GM21515 (cell line): Measurements from ENCODE around the gene DTNBP1.

ENCODE experiments used
- ATAC-seq: cut with Tn5 transposase; IDR thresholded peaks from one replicate; pipeline ENCODE4 v1.9.1; 2021; ENCODE audit not compliant: unreplicated experiment

The DTNBP1 gene

DNA sequence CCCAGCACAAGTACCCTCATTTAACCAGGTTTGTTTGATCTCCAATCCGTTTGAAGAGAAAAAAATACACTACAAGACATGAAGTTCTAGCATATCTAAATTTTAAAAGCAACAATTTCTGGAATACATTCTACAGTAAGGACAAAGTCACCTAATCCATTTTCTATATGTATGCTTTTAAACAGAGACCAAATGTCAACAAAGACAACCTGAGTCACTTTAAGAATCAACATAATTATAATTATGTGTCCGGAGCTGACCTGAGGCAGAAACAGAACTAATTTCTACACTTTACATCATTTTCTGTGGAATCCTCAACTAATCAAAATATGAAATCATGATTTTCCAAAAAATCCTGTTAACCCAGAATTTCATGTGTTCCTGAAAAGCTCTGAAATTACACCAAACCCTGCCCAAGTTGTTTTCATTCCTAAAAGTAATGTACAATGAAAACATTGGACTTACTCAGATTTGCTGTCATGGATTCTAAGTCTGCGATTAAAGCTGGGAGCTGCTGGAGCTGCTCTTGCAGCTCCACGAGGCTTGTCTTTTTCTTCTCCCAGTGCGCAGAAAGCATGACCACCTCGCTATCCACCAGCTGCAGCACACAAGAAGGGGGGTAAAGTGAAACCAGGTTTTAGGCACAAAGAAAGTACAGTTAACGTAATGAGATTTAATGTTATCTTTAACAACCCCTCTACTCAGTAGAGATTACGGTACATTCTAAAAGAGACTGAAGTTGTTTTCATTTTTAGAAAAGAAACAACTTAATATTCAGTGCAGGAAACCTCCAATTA lies 35.8 kb downstream of the DTNBP1 start:
- ATAC-seq: no peak

DNA sequence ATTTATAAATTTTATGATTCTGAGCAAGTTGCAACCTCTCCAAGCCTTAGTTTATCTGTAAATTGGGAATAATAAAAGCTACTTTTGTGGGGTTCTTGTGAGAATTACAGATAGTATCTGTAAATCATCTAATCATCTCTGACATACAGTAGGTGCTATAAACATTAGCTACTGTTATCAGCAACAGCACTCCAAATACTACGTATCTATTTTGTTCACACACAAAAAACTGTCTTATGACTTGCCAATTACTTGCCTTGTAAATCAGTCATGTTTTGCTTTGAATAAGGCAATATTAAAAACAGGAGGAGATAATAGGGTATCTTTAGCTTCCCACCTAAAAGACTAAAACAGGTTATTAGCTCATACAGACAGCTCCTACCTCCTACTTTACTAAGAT lies 36.7 kb downstream of the DTNBP1 start:
- no peak for ATAC-seq

DNA sequence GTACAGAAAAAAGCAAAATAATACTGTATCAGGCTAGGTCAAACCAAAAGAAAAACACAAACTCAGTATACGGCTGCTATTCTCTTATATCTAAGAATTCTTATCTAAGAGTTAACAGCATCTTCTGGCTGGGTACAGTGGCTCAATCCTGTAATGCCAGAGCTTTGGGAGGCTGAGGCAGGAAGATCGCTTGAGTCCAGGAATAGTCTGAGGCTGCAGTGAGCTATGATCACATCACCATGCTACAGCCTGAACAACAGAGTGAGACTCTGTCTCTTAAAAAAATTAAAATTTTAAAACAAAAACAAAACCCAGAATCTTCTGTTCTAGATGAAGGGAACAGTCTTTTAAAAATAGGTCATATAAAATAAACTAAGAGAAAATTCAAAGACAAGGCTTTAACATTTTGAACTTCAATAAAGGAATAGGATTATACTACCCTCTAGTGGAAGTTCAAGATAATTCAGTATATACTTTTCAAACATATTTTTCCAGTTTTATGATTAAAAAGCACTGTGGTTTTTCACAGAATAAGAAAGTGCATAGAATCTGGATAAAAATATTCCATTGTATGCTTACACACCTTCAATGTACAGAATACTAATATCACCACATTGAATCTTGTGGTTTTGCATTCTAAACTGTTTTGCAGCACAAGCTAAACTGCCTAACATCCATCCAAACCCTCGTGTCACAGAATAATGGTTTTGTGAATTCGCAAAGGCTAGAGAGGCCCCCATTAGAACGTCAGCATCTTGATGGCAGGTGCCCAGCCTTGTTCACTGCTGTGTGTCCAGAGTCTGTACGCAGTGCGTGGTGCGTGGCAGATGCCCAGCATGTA lies 39.3 kb downstream of the DTNBP1 start:
- ATAC-seq: no peak

DNA sequence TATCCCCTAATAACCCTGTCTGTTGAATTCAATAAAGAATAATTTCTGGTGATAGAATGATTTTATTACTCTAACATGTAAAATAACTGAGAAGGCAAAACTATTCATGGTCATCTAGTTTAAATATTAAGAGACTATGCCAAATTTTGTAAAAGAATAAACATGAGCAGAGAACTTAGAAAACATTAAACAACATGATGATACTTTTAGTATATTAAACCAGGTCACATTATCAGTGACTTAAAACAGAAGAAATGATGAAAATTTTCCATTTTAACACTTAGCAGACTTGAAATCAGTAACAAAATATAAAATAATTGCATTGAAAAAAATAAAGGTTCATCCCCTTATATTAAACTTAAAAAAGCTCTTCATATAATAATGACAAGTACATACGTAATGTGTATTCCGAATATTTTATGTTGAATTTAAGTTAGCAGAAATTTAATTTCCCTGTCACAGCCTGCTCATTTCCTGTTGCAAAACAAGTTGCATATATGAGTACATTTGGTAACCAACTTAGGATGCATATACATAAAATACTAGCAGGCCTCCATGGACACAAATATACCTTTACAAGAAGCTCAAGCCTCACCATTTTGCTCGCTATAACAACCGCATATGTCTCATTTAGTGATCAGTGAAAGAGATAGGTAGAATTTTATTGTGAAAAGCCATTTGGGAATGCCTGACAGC lies 40.6 kb downstream of the DTNBP1 start:
- no peak for ATAC-seq

DNA sequence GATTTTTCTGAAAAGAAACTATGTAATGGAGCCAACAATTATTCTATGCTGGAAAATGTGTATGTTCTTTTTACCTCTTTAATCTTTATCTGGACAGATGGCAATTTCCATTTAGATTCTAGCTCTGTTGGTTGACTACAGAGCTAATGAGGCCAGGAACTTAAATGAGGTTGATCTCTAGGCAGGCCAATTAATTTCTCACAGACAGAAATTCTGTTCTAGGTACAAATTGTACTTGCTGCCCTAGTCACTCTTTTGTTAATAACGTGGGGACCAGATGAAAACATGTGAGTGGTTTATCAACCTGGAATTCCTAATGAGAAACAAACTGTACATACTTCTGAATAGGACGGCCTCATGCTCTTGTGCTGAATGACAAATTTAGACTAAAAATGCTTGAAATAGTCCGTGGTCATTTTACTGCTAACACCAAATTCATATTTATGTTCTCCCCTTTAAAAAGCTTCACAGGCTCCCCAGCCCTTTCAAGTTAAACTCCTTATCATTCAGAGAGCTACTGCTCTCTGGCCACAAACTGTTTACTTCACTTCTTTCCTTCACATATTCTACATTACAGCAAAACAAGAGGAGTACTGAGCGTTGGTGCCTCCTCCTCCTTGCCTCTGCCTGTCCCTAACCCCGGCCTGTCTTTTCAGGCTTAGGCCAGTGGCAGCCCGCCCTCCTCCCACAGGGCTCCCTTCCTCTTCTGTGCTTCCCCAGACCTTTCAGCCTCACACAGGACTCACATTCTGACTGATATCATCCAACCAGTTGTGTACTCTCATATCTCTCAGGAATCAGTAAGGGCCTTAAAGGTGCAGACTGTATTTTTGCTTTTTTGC lies 41.4 kb downstream of the DTNBP1 start:
- peak; percentile 82 for ATAC-seq

DNA sequence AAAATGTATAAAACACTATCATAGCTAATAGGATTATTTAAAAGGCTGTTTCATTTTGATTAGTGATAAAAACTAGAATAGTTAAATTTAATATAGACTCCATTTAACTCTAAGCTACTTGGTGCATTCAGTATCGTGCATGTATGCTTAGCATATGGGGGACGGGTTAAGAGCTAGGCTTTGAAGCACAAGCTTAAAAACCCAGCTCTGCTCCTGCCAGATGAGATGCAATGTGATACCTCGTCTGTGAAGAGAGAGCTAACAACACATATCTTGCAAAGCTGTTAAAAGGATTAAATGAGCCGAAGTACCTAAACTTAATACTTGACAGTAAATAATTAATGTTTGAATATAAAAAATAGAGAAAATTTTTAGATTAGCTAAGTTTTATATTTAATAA lies 42.2 kb downstream of the DTNBP1 start:
- ATAC-seq: no peak

DNA sequence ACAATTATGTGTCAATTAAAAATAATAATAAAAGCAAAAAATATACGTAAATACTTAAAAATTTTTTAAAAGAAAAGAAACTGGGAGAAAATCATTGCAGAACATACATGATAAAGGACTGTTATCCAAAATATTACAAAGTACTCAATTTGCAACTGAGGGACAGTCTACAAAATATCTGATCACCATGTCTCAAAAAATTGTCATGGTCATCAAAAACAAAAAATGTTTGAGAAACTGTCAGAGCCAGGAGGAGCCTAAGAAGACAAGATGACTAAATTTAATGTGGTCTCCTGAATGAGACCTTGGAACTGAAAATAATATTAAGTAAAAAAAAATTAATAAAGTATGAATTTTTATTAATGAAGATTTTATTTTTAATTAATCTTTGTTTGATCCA lies 43.5 kb downstream of the DTNBP1 start:
- no peak for ATAC-seq

DNA sequence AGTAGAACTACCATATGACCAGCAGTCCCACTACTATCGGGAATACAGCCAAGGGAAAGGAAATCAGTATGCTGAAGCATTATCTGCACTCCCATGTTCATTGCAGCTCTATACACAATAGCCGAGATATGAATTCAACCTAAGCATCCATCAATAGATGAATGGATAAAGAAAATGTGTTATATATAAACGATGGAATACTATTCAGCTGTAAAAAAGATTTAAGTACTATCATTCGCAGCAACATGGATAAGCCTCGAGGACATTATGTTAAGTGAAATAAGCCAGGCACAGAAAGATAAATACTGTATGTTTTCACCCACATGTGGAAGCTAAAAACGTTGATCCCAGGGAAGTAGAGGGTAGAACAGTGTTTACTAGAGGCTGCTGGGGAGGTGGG lies 44.1 kb downstream of the DTNBP1 start:
- ATAC-seq: no peak

DNA sequence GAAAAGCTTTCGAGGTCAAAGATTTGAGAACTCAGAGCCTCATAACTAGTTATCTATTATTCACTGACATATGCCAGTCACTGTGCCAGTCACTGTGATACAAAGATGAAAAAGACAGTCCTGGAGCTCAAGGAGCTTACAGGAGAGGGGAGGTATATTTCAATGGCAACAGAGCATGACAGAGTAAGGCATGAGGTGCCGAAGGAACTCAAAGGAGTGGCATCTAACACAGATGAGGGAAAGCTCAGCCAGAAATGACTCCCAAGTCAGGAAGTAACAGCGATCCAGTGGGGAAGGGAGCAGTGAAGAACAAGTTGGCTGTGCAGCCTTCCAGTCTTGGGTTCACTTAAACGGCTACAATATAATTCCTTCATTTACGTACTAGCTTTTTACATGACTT lies 46.6 kb downstream of the DTNBP1 start:
- no peak for ATAC-seq

DNA sequence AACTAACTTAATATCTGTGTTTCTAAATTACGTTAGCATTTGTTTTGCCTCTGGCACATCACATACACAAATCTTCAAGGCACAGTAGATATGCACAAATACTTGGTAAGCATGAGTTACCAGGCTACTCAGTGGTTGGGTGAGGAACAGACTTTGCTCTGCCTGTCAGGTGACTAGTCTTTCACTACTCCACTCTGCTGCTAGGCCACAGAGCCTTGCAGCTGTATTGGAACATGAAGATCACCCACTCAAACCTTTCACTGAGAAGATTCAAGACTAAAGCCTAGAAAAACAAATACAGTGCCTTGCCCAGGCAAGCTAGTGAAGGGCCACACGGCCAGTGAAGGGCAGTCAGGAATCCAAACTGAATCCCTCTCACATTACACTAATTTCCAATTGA lies 47.0 kb downstream of the DTNBP1 start:
- ATAC-seq: no peak

DNA sequence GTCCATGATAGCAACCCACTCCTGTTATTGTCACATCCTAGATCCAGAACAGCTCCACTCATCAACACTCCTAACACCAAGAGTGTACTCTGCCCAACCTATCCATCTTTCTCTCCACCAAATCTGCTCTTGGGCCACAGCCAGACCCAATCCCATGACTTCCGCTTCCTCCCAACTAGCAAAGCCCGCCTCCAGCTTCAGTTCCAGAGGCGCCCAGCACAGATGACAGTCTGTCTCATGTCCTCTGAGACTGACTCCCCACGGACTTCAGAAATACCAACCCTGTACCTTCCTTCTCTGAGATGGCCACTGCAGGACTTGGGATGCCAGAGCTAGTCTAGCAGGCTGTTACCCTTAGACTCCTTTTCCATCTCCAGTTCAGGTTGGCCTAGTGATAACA lies 48.6 kb downstream of the DTNBP1 start:
- ATAC-seq: no peak

DNA sequence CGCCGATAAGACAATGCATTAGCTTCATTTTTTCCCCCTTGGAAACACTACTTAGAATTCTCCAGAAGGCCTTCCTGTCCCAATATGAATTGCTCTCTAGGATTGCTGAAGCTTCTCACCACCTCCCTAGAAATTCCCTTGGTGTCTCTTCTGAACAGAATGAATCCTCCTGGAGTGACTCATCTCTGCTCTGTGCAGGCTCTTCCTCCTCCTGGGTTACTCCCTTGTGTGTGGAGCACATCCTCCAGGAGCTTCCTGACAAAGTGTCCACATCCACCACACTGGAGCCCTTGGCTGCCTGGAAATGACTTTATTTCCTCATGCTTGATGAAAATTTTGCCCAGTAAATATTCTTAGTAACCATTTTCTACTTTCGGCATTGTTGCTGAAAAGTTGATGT lies 54.4 kb downstream of the DTNBP1 start:
- ATAC-seq: no peak

DNA sequence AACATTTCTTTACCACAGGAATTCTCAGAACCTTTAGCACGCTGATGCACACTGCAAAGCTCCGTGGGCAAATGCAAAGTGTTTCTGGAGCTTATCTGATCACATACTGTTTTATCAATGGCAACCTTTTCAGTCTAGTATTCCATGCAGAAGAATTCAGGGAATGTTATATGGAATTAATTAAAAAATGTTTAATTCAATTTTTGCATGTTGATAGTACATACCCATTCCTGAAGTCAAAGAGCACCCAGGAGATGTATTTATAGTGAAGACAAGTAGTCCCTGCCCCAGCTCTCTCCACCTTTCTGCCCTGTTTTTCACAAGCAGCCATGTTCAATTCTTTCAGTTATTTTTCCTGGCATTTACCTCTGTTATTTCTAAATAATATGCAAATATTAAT lies 55.2 kb downstream of the DTNBP1 start:
- no peak for ATAC-seq

DNA sequence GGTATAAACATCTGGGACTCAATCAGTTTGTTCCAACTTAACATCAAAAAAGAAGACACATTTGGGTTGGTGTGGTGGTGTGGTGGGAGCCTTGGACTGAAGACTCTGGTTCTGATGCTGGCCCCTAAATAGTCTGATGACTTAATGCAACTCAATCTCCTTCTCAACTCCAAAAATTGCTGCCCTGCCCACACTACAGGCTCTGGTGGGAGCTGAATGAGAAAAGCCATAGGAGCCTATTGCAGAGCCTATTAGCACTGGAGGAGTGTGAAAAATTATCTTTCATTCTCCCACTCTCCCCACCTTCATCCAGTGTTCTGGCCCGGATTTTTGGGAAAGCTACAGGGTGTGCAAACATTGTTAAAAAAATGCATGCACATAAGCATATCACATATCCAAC lies 56.5 kb downstream of the DTNBP1 start:
- no peak for ATAC-seq

DNA sequence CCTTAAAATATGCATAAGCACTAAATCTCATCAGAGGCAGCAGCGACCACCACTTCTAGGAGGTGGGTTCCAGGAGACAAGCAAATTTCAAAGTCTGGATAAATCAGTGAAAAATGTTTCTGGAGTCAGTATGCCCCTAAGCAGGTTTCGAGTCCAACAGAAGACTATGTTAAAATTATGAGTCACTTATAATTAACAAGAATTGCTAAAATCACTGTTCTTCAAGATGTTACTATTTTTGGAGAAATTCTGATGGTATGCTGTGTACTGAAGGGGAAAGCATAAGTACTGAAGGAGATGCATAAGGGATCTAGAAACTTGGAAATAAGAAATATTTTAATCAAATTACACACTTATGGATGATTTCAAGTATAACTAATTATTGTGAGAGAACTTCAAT lies 58.0 kb downstream of the DTNBP1 start:
- ATAC-seq: no peak

DNA sequence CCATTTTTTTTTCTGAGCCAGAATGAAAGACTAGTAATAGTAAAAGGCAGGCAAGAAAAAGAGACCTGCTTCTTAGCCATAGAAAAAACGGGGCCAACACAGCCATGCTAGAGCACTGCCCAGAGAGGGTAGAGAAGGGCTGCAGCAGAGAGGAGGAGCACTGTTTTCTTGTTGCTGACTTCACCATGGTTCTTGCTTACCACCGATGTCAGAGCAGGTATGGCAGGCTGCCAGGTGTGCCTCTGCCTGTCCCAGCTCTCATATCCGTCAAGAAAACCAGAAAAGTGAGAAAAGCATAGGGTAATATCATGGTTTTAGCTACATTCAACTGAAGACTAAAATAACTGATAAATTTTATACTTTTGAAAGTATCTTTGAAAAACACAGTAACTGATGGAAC lies 60.7 kb downstream of the DTNBP1 start:
- ATAC-seq: no peak

DNA sequence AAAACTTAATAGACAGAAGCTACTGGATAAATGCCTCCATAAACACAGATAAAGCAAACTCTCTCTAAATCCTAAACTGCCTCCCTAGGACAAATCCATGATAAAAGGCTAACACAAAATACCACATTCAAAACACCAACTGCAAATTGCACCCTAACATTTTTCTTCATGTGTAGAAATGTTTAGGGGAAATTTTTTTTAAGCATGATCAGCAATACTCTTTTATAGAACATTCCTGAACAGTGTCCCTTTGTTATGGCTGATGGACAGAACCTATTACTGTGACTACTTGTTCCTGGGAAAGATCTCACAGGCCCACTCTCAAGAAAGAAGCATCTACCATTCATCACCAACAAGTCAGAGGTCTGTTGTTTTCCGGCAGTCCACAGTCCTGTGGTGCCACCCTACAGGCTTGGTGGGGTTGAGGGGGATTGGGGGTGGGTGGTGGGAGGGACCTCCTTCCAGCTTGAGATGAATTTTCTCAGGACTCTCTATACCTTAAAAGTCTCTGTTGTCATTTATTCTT lies 64.5 kb downstream of the DTNBP1 start:
- ATAC-seq: no peak

DNA sequence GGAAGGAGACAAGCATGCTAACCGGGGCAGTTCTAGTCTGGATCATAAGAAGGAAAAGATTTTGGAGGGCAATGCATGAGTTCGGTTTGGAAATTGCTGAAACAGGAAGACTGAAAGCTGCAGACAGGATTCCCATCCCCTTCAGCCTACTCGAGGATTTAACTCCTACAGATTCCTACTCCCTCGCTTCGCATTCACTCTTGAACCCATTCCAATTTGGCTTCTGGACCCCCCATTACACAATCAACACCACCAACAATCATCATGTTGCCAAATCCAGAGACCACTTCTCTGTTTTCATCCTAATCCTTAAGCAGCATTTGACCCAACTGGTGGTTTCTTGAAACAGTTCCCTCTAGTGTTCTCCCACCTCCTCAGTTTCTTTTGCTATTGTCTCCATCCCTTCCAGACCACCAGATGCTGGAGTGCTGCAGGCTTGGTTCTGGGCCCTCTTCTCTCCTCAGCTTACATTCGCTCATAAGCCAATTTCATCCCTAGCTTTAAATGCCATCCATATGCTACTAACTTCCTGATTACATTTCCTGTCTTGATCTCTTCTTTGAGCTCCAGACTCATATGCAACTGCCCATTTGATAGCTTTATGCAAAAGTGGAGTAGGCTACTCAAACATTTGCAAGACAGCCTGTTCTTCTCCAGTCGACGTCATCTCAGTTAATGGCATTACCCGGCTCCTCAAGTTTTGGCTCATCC lies 66.5 kb downstream of the DTNBP1 start:
- no peak for ATAC-seq

DNA sequence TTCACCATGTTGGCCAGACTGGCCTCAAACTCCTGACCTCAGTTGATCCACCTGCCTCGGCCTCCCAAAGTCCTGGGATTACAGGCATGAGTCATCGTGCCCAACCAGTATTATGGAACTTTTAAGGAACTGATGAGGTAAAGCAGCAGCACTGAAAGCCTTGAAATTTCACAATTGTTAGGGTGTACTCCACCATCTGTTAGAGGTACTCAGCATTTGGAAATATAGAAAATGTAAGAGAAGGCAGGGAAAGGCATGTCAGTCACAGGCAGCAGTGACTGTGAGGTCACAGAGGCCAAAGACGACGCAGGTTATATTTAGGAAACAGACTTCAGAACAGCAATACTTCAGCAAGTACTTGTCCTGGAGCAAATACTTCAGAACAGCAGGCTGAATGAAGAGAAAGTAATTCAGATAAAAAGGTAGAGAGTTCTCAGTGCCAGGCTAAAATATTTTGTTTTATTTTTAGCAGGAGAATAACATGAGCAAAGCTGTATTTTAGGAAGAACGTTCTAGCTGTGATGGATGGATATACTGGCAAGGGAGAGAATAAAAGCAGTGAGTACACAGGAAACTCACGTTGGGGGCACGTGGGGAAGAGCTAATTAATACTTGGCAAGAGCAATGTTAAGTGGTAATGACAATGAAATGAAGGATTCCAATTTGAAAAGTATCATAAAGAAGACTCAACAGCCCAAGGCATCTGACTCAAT lies 67.2 kb downstream of the DTNBP1 start:
- ATAC-seq: no peak
